ENCODE results near the gene GCKR. TPM values are rescaled to one million over a fixed set of nuclear protein-coding genes. Genes with fewer than 3 reads are reported as not detected.

GCKR gene
- total and polyA plus RNA-seq, 11 donors, result 0.23 to 1.7 (median 0.38) TPM; not detected in 5

- ATAC-seq, result no peak
Observed at GRCh38 chr2:27569398-27569797, 72.8 kb downstream of the GCKR start.

GRCh38 chr2:27571197-27571596 lies 74.6 kb downstream of the GCKR start:
- DNase-seq (no peak), ATAC-seq (no peak)
- H3K36me3 ChIP-seq, result no peaks in the 10 kb centered on the region
- peaks cover 0 to 37% (median 18%) of the 10 kb centered on the region in 12 donors for H3K9me3 ChIP-seq
- H3K27ac ChIP-seq, result no peak overlapping the region
- WGBS, 4 donors, result 58 to 76% (median 65%) methylated on average over 3 of the region's 3 CpGs
- no peak for TF ChIP-seq POLR2A (IDR thresholded peaks at IDR 0.05)
- TF ChIP-seq, protein P1, sequence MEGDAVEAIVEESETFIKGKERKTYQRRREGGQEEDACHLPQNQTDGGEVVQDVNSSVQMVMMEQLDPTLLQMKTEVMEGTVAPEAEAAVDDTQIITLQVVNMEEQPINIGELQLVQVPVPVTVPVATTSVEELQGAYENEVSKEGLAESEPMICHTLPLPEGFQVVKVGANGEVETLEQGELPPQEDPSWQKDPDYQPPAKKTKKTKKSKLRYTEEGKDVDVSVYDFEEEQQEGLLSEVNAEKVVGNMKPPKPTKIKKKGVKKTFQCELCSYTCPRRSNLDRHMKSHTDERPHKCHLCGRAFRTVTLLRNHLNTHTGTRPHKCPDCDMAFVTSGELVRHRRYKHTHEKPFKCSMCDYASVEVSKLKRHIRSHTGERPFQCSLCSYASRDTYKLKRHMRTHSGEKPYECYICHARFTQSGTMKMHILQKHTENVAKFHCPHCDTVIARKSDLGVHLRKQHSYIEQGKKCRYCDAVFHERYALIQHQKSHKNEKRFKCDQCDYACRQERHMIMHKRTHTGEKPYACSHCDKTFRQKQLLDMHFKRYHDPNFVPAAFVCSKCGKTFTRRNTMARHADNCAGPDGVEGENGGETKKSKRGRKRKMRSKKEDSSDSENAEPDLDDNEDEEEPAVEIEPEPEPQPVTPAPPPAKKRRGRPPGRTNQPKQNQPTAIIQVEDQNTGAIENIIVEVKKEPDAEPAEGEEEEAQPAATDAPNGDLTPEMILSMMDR (IDR thresholded peaks at IDR 0.05), result no peak
- peaks cover 0 to 35% (median 0%) of the 10 kb centered on the region in 9 donors for H3K27me3 ChIP-seq
- intact Hi-C loops (cut with DNase I), result no loop called here
- no peak overlapping the region for H3K4me3 ChIP-seq
- no peaks in the 10 kb centered on the region for H3K4me1 ChIP-seq

More at GRCh38 chr2:27569398-27569797, 72.8 kb downstream of the GCKR start:
- peaks cover 0 to 35% (median 0%) of the 10 kb centered on the region in 9 donors for H3K27me3 ChIP-seq
- H3K4me3 ChIP-seq, result no peak overlapping the region
- no peak overlapping the region for H3K27ac ChIP-seq
- peaks cover 0 to 19% (median 7%) of the 10 kb centered on the region in 12 donors for H3K9me3 ChIP-seq
- TF ChIP-seq, protein P1 (IDR thresholded peaks at IDR 0.05), result no peak
- TF ChIP-seq POLR2A (IDR thresholded peaks at IDR 0.05), result no peak
- WGBS, 4 donors, result 47 to 55% (median 52%) methylated on average over 2 of the region's 2 CpGs
- no peaks in the 10 kb centered on the region for H3K36me3 ChIP-seq
- intact Hi-C loops (cut with DNase I), result loop anchor here in 1 of 10 donors (10.0 kb wide), 1 partner anchor 65 kb away; no protein-coding TSS in a partner anchor
- no peak for DNase-seq
- H3K4me1 ChIP-seq, result no peaks in the 10 kb centered on the region

DNA sequence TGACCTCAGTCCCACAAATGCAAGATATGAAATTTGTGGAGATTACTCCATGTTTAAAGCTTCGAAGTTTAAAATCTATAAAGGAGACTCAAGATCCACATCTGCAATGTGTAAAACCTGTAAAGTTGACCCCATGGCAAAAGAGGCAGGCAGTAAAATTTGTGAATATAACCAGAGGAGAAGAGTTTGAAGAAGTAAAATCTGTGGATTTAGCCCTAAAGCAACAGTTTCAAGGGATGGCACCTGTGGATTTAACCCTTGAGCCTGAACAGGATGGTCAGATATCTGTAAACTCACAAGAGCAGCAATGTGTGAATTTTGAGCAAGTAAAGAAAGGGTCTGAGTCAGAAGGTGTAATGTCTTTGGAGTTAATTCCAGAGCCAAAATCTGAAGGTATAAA lies 75.0 kb downstream of the GCKR start:
- ATAC-seq (no peak), DNase-seq (no peak)
- no peak overlapping the region for H3K4me3 ChIP-seq
- TF ChIP-seq, protein P1 (IDR thresholded peaks at IDR 0.05), result no peak
- no peak for TF ChIP-seq POLR2A (IDR thresholded peaks at IDR 0.05)
- H3K4me1 ChIP-seq, result no peaks in the 10 kb centered on the region
- no peaks in the 10 kb centered on the region for H3K36me3 ChIP-seq
- WGBS, 4 donors, result 89 to 92% (median 91%) methylated on average over 1 of the region's 1 CpG
- H3K27ac ChIP-seq, result no peak overlapping the region
- peaks cover 0 to 33% (median 0%) of the 10 kb centered on the region in 9 donors for H3K27me3 ChIP-seq
- H3K9me3 ChIP-seq, result peaks cover 0 to 42% (median 19%) of the 10 kb centered on the region in 12 donors
- intact Hi-C loops (cut with DNase I), result no loop called here

DNA sequence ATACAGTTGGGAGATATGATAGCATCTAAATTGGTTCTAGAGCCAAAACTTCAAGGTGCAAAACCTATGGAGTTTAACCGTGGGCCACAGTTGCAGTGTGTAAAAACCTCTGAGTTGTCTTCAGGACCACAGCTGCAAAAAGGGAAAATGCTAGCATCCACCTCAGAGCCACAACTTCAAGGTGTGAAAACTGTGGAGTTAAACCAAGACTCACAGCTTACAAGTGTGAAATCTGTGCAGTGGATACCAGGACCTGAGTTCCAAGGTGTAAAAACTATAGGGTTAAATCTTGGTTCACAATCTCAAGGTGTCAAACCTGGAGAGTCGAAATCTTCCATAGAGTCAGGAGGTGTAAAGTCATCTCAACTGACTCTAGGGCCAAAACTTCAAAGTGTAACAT lies 75.8 kb downstream of the GCKR start:
- Histone ChIP-seq H3K9me3 (peaks cover 0 to 49% (median 26%) of the 10 kb centered on the region in 12 donors), H3K27ac (no peak overlapping the region), H3K27me3 (peaks cover 0 to 25% (median 0%) of the 10 kb centered on the region in 9 donors), H3K4me3 (no peak overlapping the region), H3K36me3 (no peaks in the 10 kb centered on the region), H3K4me1 (no peaks in the 10 kb centered on the region)
- no peak for DNase-seq
- intact Hi-C loops (cut with DNase I), result no loop called here
- WGBS, 4 donors, result 70 to 84% (median 75%) methylated on average over 2 of the region's 2 CpGs
- no peak for ATAC-seq
- TF ChIP-seq, protein P1 (IDR thresholded peaks at IDR 0.05), result no peak
- TF ChIP-seq POLR2A (IDR thresholded peaks at IDR 0.05), result no peak
